Osteoblast (primary cell): ENCODE measurements around the gene ABCG1. TPM values are rescaled to one million over a fixed set of nuclear protein-coding genes. Genes with fewer than 3 reads are reported as not detected.

Source experiments
- DNase-seq: peaks from one replicate; pipeline ENCODE4 v3.0.0; 2011; ENCODE audit warnings: low spot score, mixed read lengths; ENCODE audit not compliant: insufficient read length; ENCODE audit errors: missing footprints
- H2AFZ ChIP-seq: 2 replicates; pipeline ENCODE4 v1.6.0; 2011; ENCODE audit warnings: mild to moderate bottlenecking, low read length
- H3K27ac ChIP-seq: 2 replicates; pipeline ENCODE4 v1.5.1; 2011; ENCODE audit warnings: mild to moderate bottlenecking, low read depth, low read length, moderate library complexity
- H3K27me3 ChIP-seq: 2 replicates; pipeline ENCODE4 v1.6.0; 2012; ENCODE audit warnings: mild to moderate bottlenecking, control low read depth, inconsistent platforms, low read length, moderate library complexity; ENCODE audit not compliant: insufficient read depth
- H3K36me3 ChIP-seq: 2 replicates; pipeline ENCODE4 v1.5.1; 2011; ENCODE audit warnings: mild to moderate bottlenecking, low read length, control low read depth, moderate library complexity; ENCODE audit not compliant: insufficient read depth
- H3K4me1 ChIP-seq: 2 replicates; pipeline ENCODE4 v1.5.1; 2011; ENCODE audit warnings: mild to moderate bottlenecking, low read length, control low read depth, moderate library complexity; ENCODE audit not compliant: insufficient read depth
- H3K4me2 ChIP-seq: 2 replicates; pipeline ENCODE4 v1.6.0; 2011; ENCODE audit warnings: mild to moderate bottlenecking, low read length; ENCODE audit not compliant: insufficient read depth
- H3K4me3 ChIP-seq: fragments of 200-600 bp; sonication (generic); 3 replicates; pipeline ENCODE4 v1.5.1; 2012; ENCODE audit warnings: mild to moderate bottlenecking, low read length, inconsistent platforms; ENCODE audit not compliant: insufficient read depth
- H3K79me2 ChIP-seq: 2 replicates; pipeline ENCODE4 v1.6.0; 2012; ENCODE audit warnings: mild to moderate bottlenecking, low read length, control low read depth, inconsistent platforms; ENCODE audit not compliant: insufficient read depth
- H3K9me3 ChIP-seq: 2 replicates; pipeline ENCODE4 v1.5.1; 2011; ENCODE audit warnings: low read depth, low read length, control low read depth
- H4K20me1 ChIP-seq: 2 replicates; pipeline ENCODE4 v1.6.0; 2012; ENCODE audit warnings: mild to moderate bottlenecking, low read length, control low read depth; ENCODE audit not compliant: insufficient read depth
- CTCF ChIP-seq: IDR thresholded peaks from 2 replicates; pipeline ENCODE4 v1.5.1; 2011; ENCODE audit warnings: mild to moderate bottlenecking, low read depth, low read length, moderate library complexity; ENCODE audit errors: extremely low read depth
- total RNA-seq: library from RNA; depleted of rRNA; stranded (reverse); fragments of >200 nt; gene quantifications from 2 replicates; pipeline ENCODE4 v1.2.3, GENCODE V29; 2012

Gene ABCG1
- total RNA-seq, 1 donor, result 0.72 TPM

- H3K27me3 ChIP-seq, result peaks cover 6% of the 10 kb centered on the region
- no peak overlapping the region for H3K4me3 ChIP-seq
These were observed 63.8 kb downstream of the ABCG1 start for GRCh38 chr21:42282715-42283114.

GRCh38 chr21:42285569-42286245, 66.8 kb downstream of the ABCG1 start:
- Histone ChIP-seq H3K4me2 (no peak overlapping the region), H3K4me3 (no peak overlapping the region), H3K79me2 (no peaks in the 10 kb centered on the region), H4K20me1 (no peaks in the 10 kb centered on the region), H3K27me3 (no peaks in the 10 kb centered on the region), H3K9me3 (peaks cover 2% of the 10 kb centered on the region), H3K27ac (no peak overlapping the region), H2AFZ (no peak overlapping the region), H3K4me1 (no peaks in the 10 kb centered on the region), H3K36me3 (no peaks in the 10 kb centered on the region)
- no peak for TF ChIP-seq CTCF
- DNase-seq, result no peak

More at GRCh38 chr21:42282715-42283114, 63.8 kb downstream of the ABCG1 start:
- Histone ChIP-seq H3K9me3 (no peaks in the 10 kb centered on the region), H3K27ac (no peak overlapping the region), H3K36me3 (no peaks in the 10 kb centered on the region), H4K20me1 (no peaks in the 10 kb centered on the region), H3K4me2 (no peak overlapping the region), H3K4me1 (no peaks in the 10 kb centered on the region), H2AFZ (no peak overlapping the region), H3K79me2 (no peaks in the 10 kb centered on the region)
- TF ChIP-seq CTCF, result no peak
- DNase-seq, result no peak

- Histone ChIP-seq H4K20me1 (no peaks in the 10 kb centered on the region), H3K4me1 (no peaks in the 10 kb centered on the region), H3K36me3 (no peaks in the 10 kb centered on the region), H3K27ac (no peak overlapping the region), H2AFZ (no peak overlapping the region), H3K4me3 (no peak overlapping the region), H3K9me3 (peaks cover 2% of the 10 kb centered on the region), H3K79me2 (no peaks in the 10 kb centered on the region), H3K27me3 (no peaks in the 10 kb centered on the region), H3K4me2 (no peak overlapping the region)
- no peak for DNase-seq
- no peak for TF ChIP-seq CTCF
These were observed 67.5 kb downstream of the ABCG1 start for GRCh38 chr21:42286416-42286815.

GRCh38 chr21:42287193-42288083, 68.5 kb downstream of the ABCG1 start:
- H2AFZ ChIP-seq, result no peak overlapping the region
- H3K4me2 ChIP-seq, result no peak overlapping the region
- H4K20me1 ChIP-seq, result no peaks in the 10 kb centered on the region
- H3K4me1 ChIP-seq, result no peaks in the 10 kb centered on the region
- no peaks in the 10 kb centered on the region for H3K79me2 ChIP-seq
- H3K27me3 ChIP-seq, result no peaks in the 10 kb centered on the region
- H3K36me3 ChIP-seq, result no peaks in the 10 kb centered on the region
- DNase-seq, result no peak
- H3K27ac ChIP-seq, result no peak overlapping the region
- peaks cover 2% of the 10 kb centered on the region for H3K9me3 ChIP-seq
- no peak overlapping the region for H3K4me3 ChIP-seq
- TF ChIP-seq CTCF, result no peak
